ENCODE results near the gene GABARAP.
A peak's percentile ranks its signal among the peaks of the same experiment; 100 is the strongest.

GRCh38 chr17:7220593-7221277, 21.5 kb downstream of the GABARAP start:
- TF ChIP-seq, protein P1, sequence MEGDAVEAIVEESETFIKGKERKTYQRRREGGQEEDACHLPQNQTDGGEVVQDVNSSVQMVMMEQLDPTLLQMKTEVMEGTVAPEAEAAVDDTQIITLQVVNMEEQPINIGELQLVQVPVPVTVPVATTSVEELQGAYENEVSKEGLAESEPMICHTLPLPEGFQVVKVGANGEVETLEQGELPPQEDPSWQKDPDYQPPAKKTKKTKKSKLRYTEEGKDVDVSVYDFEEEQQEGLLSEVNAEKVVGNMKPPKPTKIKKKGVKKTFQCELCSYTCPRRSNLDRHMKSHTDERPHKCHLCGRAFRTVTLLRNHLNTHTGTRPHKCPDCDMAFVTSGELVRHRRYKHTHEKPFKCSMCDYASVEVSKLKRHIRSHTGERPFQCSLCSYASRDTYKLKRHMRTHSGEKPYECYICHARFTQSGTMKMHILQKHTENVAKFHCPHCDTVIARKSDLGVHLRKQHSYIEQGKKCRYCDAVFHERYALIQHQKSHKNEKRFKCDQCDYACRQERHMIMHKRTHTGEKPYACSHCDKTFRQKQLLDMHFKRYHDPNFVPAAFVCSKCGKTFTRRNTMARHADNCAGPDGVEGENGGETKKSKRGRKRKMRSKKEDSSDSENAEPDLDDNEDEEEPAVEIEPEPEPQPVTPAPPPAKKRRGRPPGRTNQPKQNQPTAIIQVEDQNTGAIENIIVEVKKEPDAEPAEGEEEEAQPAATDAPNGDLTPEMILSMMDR (IDR thresholded peaks at IDR 0.05; ENCODE audit: control extremely low read depth in 1 of 3, insufficient read depth in 1 of 3, low read depth in 1 of 3, low read length in 3 of 3), result peak; percentile 53 to 78 (median 77)
- TF ChIP-seq FOSL1 (IDR thresholded peaks at IDR 0.05; ENCODE audit: insufficient read depth, low read depth, low read length) (no peak), PHF8 (conservative IDR thresholded peaks at IDR 0.05; ENCODE audit: low read depth, low read length) (no peak), EGR1 (IDR thresholded peaks at IDR 0.05; ENCODE audit: borderline replicate concordance, low read depth, low read length) (no peak), CHD1 (IDR thresholded peaks at IDR 0.05; ENCODE audit: low read depth, low read length) (no peak), TBP (IDR thresholded peaks at IDR 0.05; ENCODE audit: low read depth, low read length) (no peak), POLR2AphosphoS5 (IDR thresholded peaks at IDR 0.05; ENCODE audit: low read depth, low read length) (peak; percentile 69), YY1 (IDR thresholded peaks at IDR 0.05; ENCODE audit: low read depth, low read length) (no peak), SAP30 (IDR thresholded peaks at IDR 0.05; ENCODE audit: insufficient read depth, insufficient replicate concordance, low read length) (no peak), KDM1A (IDR thresholded peaks at IDR 0.05; ENCODE audit: borderline replicate concordance, low read length) (no peak), SIRT6 (IDR thresholded peaks at IDR 0.05; ENCODE audit: low read length) (no peak), ZNF274 (IDR thresholded peaks at IDR 0.05; ENCODE audit: borderline replicate concordance, extremely low read depth, low read length) (no peak), SIX5 (IDR thresholded peaks at IDR 0.05; ENCODE audit: low read depth, low read length) (no peak)
